Gastrocnemius medialis (tissue), 4 donors: ENCODE data around the gene CCDC78. TPM values are rescaled to one million over a fixed set of nuclear protein-coding genes. Genes with fewer than 3 reads are reported as not detected.

Experiments
- ATAC-seq, 2 donors: fragments of 150-250 bp; one replicate each; pipeline ENCODE4 v1.9.1; 2016
- DNase-seq, 2 donors: peaks; one replicate each; pipeline ENCODE4 v3.0.0-alpha.2; 2019
- H3K27ac ChIP-seq, 4 donors: fragments of 200-600 bp; sonication (generic); 1 replicate in 1 of 4; 2 replicates in 3 of 4; pipeline ENCODE4 v1.5.1; 2016 to 2018; ENCODE audit warnings: mild to moderate bottlenecking in 2 of 4, moderate library complexity in 1 of 4
- H3K27me3 ChIP-seq, 3 donors: fragments of 200-600 bp; sonication (generic) in 2 of 3; 1 replicate in 1 of 3; 2 replicates in 2 of 3; pipeline versions ENCODE4 v1.5.1 to v1.6.0; 2016 to 2019; ENCODE audit warnings: mild to moderate bottlenecking in 1 of 3, moderate library complexity in 1 of 3
- H3K36me3 ChIP-seq, 2 donors: fragments of 200-600 bp; sonication (generic) in 1 of 2; one replicate each; pipeline ENCODE4 v1.5.1; 2017 to 2018
- H3K4me1 ChIP-seq, 2 donors: fragments of 200-600 bp; sonication (generic) in 1 of 2; one replicate each; pipeline ENCODE4 v1.5.1; 2016 to 2017; ENCODE audit warnings: mild to moderate bottlenecking in 2 of 2
- H3K4me3 ChIP-seq, 4 donors: fragments of 200-600 bp; sonication (generic) in 3 of 4; 1 replicate in 1 of 4; 2 replicates in 3 of 4; pipeline ENCODE4 v1.5.1; 2016 to 2019; ENCODE audit warnings: mild to moderate bottlenecking in 2 of 4
- H3K9me3 ChIP-seq, 3 donors: fragments of 200-600 bp; sonication (generic) in 2 of 3; 1 replicate in 1 of 3; 2 replicates in 2 of 3; pipeline ENCODE4 v1.5.1; 2016 to 2019
- CTCF ChIP-seq, 5 experiments: fragments of 450-650 bp in 3 of 5; fragments of 200-600 bp in 2 of 5; sonication (generic) in 2 of 5; IDR thresholded peaks in 4 of 5; conservative IDR thresholded peaks in 1 of 5; 1 replicate in 4 of 5; 2 replicates in 1 of 5; pipeline ENCODE4 v1.5.1; 2016 to 2019; ENCODE audit warnings: antibody characterized with exemption in 5 of 5, mild to moderate bottlenecking in 3 of 5, moderate library complexity in 3 of 5
- POLR2A ChIP-seq, 2 donors: fragments of 450-650 bp; IDR thresholded peaks; one replicate each; pipeline ENCODE4 v1.6.1; 2017; ENCODE audit warnings: antibody characterized with exemption in 2 of 2, mild to moderate bottlenecking in 2 of 2, moderate library complexity in 2 of 2
- in situ Hi-C, 4 donors: fragments of 200-750 bp; cut with MboI; loops; one replicate each; pipeline versions ENCODE4 v1.15.0 to v1.8.0; 2017; ENCODE audit warnings: low sequenced_read_pairs in 4 of 4
- intact Hi-C: fragments of 100-400 bp; cut with DNase I; formaldehyde crosslinking; loops from one replicate; pipeline ENCODE4 v1.15.1; 2023; ENCODE audit warnings: low total_unique reads
- total RNA-seq, 4 donors: library from RNA; depleted of rRNA; stranded (reverse); fragments of >200 nt; gene quantifications; one replicate each; pipeline versions ENCODE4 v1.1.0 to v1.2.3, GENCODE V29; 2016

The CCDC78 gene
- total RNA-seq, 4 donors from 2014 or later, result not detected

- no peak for ATAC-seq
Measured at GRCh38 chr16:725041-725376, 1.2 kb downstream of the CCDC78 start.

GRCh38 chr16:724188-725040, 1.8 kb downstream of the CCDC78 start:
- TF ChIP-seq CTCF (IDR thresholded peaks at IDR 0.05 in 4 of 5, conservative IDR thresholded peaks at IDR 0.05 in 1 of 5) (no peak), POLR2A (IDR thresholded peaks at IDR 0.05) (no peak)
- H3K4me1 ChIP-seq, result peaks cover 20 to 29% of the 10 kb centered on the region in 2 donors
- no peaks in the 10 kb centered on the region for H3K9me3 ChIP-seq
- intact Hi-C loops, result no loop called here
- ATAC-seq, result no peak
- no peak overlapping the region for H3K27ac ChIP-seq
- H3K4me3 ChIP-seq, result no peak overlapping the region
- in situ Hi-C loops, result no loop called here
- no peaks in the 10 kb centered on the region for H3K36me3 ChIP-seq
- H3K27me3 ChIP-seq, result peaks cover 22 to 38% (median 34%) of the 10 kb centered on the region in 3 donors
- no peak for DNase-seq

More at GRCh38 chr16:725041-725376, 1.2 kb downstream of the CCDC78 start:
- no peaks in the 10 kb centered on the region for H3K9me3 ChIP-seq
- intact Hi-C loops, result no loop called here
- peaks cover 17 to 23% of the 10 kb centered on the region in 2 donors for H3K4me1 ChIP-seq
- DNase-seq, result no peak
- no peak overlapping the region for H3K27ac ChIP-seq
- TF ChIP-seq CTCF (IDR thresholded peaks at IDR 0.05 in 4 of 5, conservative IDR thresholded peaks at IDR 0.05 in 1 of 5) (no peak), POLR2A (IDR thresholded peaks at IDR 0.05) (no peak)
- no peaks in the 10 kb centered on the region for H3K36me3 ChIP-seq
- H3K4me3 ChIP-seq, result no peak overlapping the region
- H3K27me3 ChIP-seq, result peaks cover 22 to 38% (median 34%) of the 10 kb centered on the region in 3 donors
- in situ Hi-C loops, result no loop called here

- in situ Hi-C loops, result no loop called here
- peaks cover 20 to 35% of the 10 kb centered on the region in 2 donors for H3K4me1 ChIP-seq
Measured at GRCh38 chr16:723695-724094, 2.5 kb downstream of the CCDC78 start.

GRCh38 chr16:722835-723633, 3.2 kb downstream of the CCDC78 start:
- H3K4me1 ChIP-seq, result peaks cover 20 to 32% of the 10 kb centered on the region in 2 donors
- H3K4me3 ChIP-seq, result no peak overlapping the region
- in situ Hi-C loops (no loop called here), intact Hi-C loops (no loop called here)
- H3K27me3 ChIP-seq, result peaks cover 19 to 28% (median 27%) of the 10 kb centered on the region in 3 donors
- no peak for DNase-seq
- H3K9me3 ChIP-seq, result no peaks in the 10 kb centered on the region
- no peak for ATAC-seq
- no peak overlapping the region for H3K27ac ChIP-seq
- TF ChIP-seq CTCF (IDR thresholded peaks at IDR 0.05 in 4 of 5, conservative IDR thresholded peaks at IDR 0.05 in 1 of 5) (no peak), POLR2A (IDR thresholded peaks at IDR 0.05) (no peak)
- no peaks in the 10 kb centered on the region for H3K36me3 ChIP-seq

More at GRCh38 chr16:723695-724094, 2.5 kb downstream of the CCDC78 start:
- DNase-seq (no peak), ATAC-seq (no peak)
- H3K4me3 ChIP-seq, result no peak overlapping the region
- H3K27me3 ChIP-seq, result peaks cover 22 to 34% (median 33%) of the 10 kb centered on the region in 3 donors
- TF ChIP-seq POLR2A (IDR thresholded peaks at IDR 0.05) (no peak), CTCF (IDR thresholded peaks at IDR 0.05 in 4 of 5, conservative IDR thresholded peaks at IDR 0.05 in 1 of 5) (no peak)
- intact Hi-C loops, result no loop called here
- H3K9me3 ChIP-seq, result no peaks in the 10 kb centered on the region
- H3K36me3 ChIP-seq, result no peaks in the 10 kb centered on the region
- H3K27ac ChIP-seq, result no peak overlapping the region
